ENCODE measurements around the gene LIPC.

GRCh38 chr15:58519516-58519915 lies 87.7 kb downstream of the LIPC start:
- TF ChIP-seq EP300 (IDR thresholded peaks at IDR 0.05; ENCODE audit: borderline replicate concordance) (no peak), TCF12 (IDR thresholded peaks at IDR 0.05; ENCODE audit: low read depth) (no peak), TAF1 (IDR thresholded peaks at IDR 0.05; ENCODE audit: low read depth) (no peak), TEAD4 (IDR thresholded peaks at IDR 0.05) (no peak), USF1 (IDR thresholded peaks at IDR 0.05) (no peak), FOXM1 (IDR thresholded peaks at IDR 0.05; ENCODE audit: borderline replicate concordance, low read depth) (no peak), YY1 (IDR thresholded peaks at IDR 0.05; ENCODE audit: low read depth) (no peak), RAD21 (IDR thresholded peaks at IDR 0.05; ENCODE audit: low read depth) (no peak), REST (IDR thresholded peaks at IDR 0.05; ENCODE audit: low read depth) (no peak), EGR1 (IDR thresholded peaks at IDR 0.05) (no peak), NFIC (IDR thresholded peaks at IDR 0.05) (no peak), CEBPB (IDR thresholded peaks at IDR 0.05) (no peak), CREB1 (IDR thresholded peaks at IDR 0.05; ENCODE audit: low read depth) (no peak)
